A673 (cell line): ENCODE results near the gene NEK5.

ENCODE experiments used
- EZH2 ChIP-seq: fragments of 200-600 bp; sonication (generic); IDR thresholded peaks from 2 replicates; pipeline ENCODE4 v1.6.1; 2017; ENCODE audit warnings: borderline replicate concordance, low read depth, mild to moderate bottlenecking, mixed read lengths, antibody characterized with exemption, low read length; ENCODE audit not compliant: poor library complexity, severe bottlenecking
- TF ChIP-seq, protein P1 (sequence below): fragments of 300-800, 200-600 bp; sonication (generic); conservative IDR thresholded peaks from 2 replicates; pipeline ENCODE4 v1.5.1; 2017; ENCODE audit warnings: low read depth, mild to moderate bottlenecking, antibody characterized with exemption, low read length, moderate library complexity, mixed read lengths

GRCh38 chr13:52104624-52105023, 24.2 kb downstream of the NEK5 start:
- TF ChIP-seq, protein P1, sequence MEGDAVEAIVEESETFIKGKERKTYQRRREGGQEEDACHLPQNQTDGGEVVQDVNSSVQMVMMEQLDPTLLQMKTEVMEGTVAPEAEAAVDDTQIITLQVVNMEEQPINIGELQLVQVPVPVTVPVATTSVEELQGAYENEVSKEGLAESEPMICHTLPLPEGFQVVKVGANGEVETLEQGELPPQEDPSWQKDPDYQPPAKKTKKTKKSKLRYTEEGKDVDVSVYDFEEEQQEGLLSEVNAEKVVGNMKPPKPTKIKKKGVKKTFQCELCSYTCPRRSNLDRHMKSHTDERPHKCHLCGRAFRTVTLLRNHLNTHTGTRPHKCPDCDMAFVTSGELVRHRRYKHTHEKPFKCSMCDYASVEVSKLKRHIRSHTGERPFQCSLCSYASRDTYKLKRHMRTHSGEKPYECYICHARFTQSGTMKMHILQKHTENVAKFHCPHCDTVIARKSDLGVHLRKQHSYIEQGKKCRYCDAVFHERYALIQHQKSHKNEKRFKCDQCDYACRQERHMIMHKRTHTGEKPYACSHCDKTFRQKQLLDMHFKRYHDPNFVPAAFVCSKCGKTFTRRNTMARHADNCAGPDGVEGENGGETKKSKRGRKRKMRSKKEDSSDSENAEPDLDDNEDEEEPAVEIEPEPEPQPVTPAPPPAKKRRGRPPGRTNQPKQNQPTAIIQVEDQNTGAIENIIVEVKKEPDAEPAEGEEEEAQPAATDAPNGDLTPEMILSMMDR: no peak
- no peak for TF ChIP-seq EZH2
